GM23338 (cell line): ENCODE measurements around the gene MAGI1. TPM values are rescaled to one million over a fixed set of nuclear protein-coding genes. Genes with fewer than 3 reads are reported as not detected.

ENCODE experiments used
- ATAC-seq: fragments of 200-7000 bp; cut with Tn5 transposase; 3 replicates; pipeline ENCODE4 v1.9.1; 2020
- DNase-seq: peaks from one replicate; pipeline ENCODE4 v3.0.0-alpha.2; 2015; ENCODE audit warnings: low spot score
- H2AFZ ChIP-seq: fragments of 200-600 bp; sonication (generic); 2 replicates; pipeline ENCODE4 v1.8.0; 2016; ENCODE audit warnings: antibody characterized with exemption, mild to moderate bottlenecking, moderate library complexity
- H3F3A ChIP-seq: fragments of 200-600 bp; sonication (generic); replicated peaks from 2 replicates; pipeline ENCODE4 v1.8.0; 2017; ENCODE audit warnings: antibody characterized with exemption, mixed run types, low read depth
- H3K27ac ChIP-seq: fragments of 200-600 bp; sonication (generic); 2 replicates; pipeline ENCODE4 v1.6.1; 2016; ENCODE audit warnings: low read depth
- H3K27me3 ChIP-seq: fragments of 200-600 bp; sonication (generic); 2 replicates; pipeline ENCODE4 v1.8.0; 2016; ENCODE audit warnings: mild to moderate bottlenecking, mixed run types, moderate library complexity; ENCODE audit not compliant: insufficient read depth
- H3K36me3 ChIP-seq: fragments of 200-600 bp; sonication (generic); 2 replicates; pipeline ENCODE4 v1.8.0; 2016; ENCODE audit warnings: mild to moderate bottlenecking; ENCODE audit not compliant: insufficient read depth
- H3K4me1 ChIP-seq: fragments of 200-600 bp; sonication (generic); 2 replicates; pipeline ENCODE4 v1.8.0; 2016; ENCODE audit warnings: mild to moderate bottlenecking, moderate library complexity; ENCODE audit not compliant: insufficient read depth
- H3K4me2 ChIP-seq: fragments of 200-600 bp; sonication (generic); 2 replicates; pipeline ENCODE4 v1.7.1; 2017; ENCODE audit warnings: mixed run types
- H3K4me3 ChIP-seq: fragments of 200-600 bp; sonication (generic); 2 replicates; pipeline ENCODE4 v1.6.1; 2016; ENCODE audit warnings: mixed run types
- H3K79me2 ChIP-seq: fragments of 200-600 bp; sonication (generic); replicated peaks from 2 replicates; pipeline ENCODE4 v1.8.0; 2017; ENCODE audit warnings: mild to moderate bottlenecking; ENCODE audit not compliant: insufficient read depth
- H3K9me2 ChIP-seq: fragments of 200-600 bp; sonication (generic); 2 replicates; pipeline ENCODE4 v1.8.0; 2017; ENCODE audit not compliant: insufficient read depth
- H4K20me1 ChIP-seq: fragments of 200-600 bp; sonication (generic); replicated peaks from 2 replicates; pipeline ENCODE4 v1.8.0; 2017; ENCODE audit warnings: mild to moderate bottlenecking; ENCODE audit not compliant: insufficient read depth
- H3K27ac Mint-ChIP-seq: 2 replicates; pipeline ENCODE4 v1.8.0; 2020; ENCODE audit warnings: inconsistent platforms, mild to moderate bottlenecking, moderate library complexity, mixed read lengths
- H3K27me3 Mint-ChIP-seq: 3 replicates; pipeline ENCODE4 v1.8.0; 2022; ENCODE audit warnings: low read depth, mild to moderate bottlenecking, moderate library complexity, mixed read lengths, inconsistent platforms; ENCODE audit not compliant: insufficient read depth, poor library complexity
- H3K36me3 Mint-ChIP-seq: 3 replicates; pipeline ENCODE4 v1.8.0; 2021; ENCODE audit warnings: low read depth, mild to moderate bottlenecking, inconsistent platforms, moderate library complexity, mixed read lengths
- H3K4me1 Mint-ChIP-seq: 3 replicates; pipeline ENCODE4 v1.8.0; 2020; ENCODE audit warnings: mild to moderate bottlenecking, inconsistent platforms, mixed read lengths
- H3K4me3 Mint-ChIP-seq: 3 replicates; pipeline ENCODE4 v1.8.0; 2021; ENCODE audit warnings: moderate library complexity, mild to moderate bottlenecking, inconsistent platforms, mixed read lengths
- H3K9me3 Mint-ChIP-seq: 3 replicates; pipeline ENCODE4 v1.8.0; 2020; ENCODE audit warnings: moderate library complexity, mild to moderate bottlenecking, inconsistent platforms, mixed read lengths
- CREB1 ChIP-seq: fragments of 250-450 bp; sonication (Bioruptor Pico); IDR thresholded peaks from 2 replicates; pipeline ENCODE4 v1.5.0; 2020; ENCODE audit warnings: low read depth, mild to moderate bottlenecking, moderate library complexity
- EZH2 ChIP-seq: fragments of 200-600 bp; sonication (generic); IDR thresholded peaks from one replicate; pipeline ENCODE4 v1.8.0; 2017; ENCODE audit warnings: antibody characterized with exemption, mild to moderate bottlenecking, low read depth; ENCODE audit not compliant: unreplicated experiment
- JUNB ChIP-seq: IDR thresholded peaks from one replicate; pipeline ENCODE4 v1.6.1; 2016; ENCODE audit warnings: antibody characterized with exemption; ENCODE audit not compliant: unreplicated experiment
- NANOG ChIP-seq: IDR thresholded peaks from 2 replicates; pipeline ENCODE4 v1.6.1; 2016; ENCODE audit warnings: antibody characterized with exemption, borderline replicate concordance
- POLR2AphosphoS5 ChIP-seq: IDR thresholded peaks from 2 replicates; pipeline ENCODE4 v1.6.1; 2016; ENCODE audit warnings: antibody characterized with exemption, low read depth
- STAT1 ChIP-seq: IDR thresholded peaks from one replicate; pipeline ENCODE4 v1.6.1; 2016; ENCODE audit warnings: antibody characterized with exemption; ENCODE audit not compliant: unreplicated experiment
- ZNF114 ChIP-seq: fragments of 250-450 bp; sonication (Bioruptor Pico); IDR thresholded peaks from 2 replicates; pipeline ENCODE4 v1.5.0; 2020; ENCODE audit warnings: mild to moderate bottlenecking, moderate library complexity
- ZNF331 ChIP-seq: fragments of 250-450 bp; sonication (Bioruptor Pico); IDR thresholded peaks from 2 replicates; pipeline ENCODE4 v1.5.0; 2020; ENCODE audit warnings: low read depth, mild to moderate bottlenecking, moderate library complexity
- polyA plus RNA-seq: library from polyadenylated mRNA; unstranded; fragments of >200 nt; fragmentation: Nextera tagmentation; extraction: Ambion mirVana; gene quantifications from 2 replicates; pipeline ENCODE4 v1.2.1, GENCODE V29; 2016
- total RNA-seq: library from RNA; depleted of rRNA; stranded (reverse); fragments of >200 nt; shearing (Covaris generic); gene quantifications from 2 replicates; pipeline ENCODE4 v1.2.3, GENCODE V29; 2014
- TF ChIP-seq, protein P1 (sequence below): IDR thresholded peaks from 2 replicates; pipeline ENCODE4 v1.6.1; 2016; ENCODE audit warnings: antibody characterized with exemption
- TF ChIP-seq, protein P2 (sequence below): IDR thresholded peaks from one replicate; pipeline ENCODE4 v1.6.1; 2018; ENCODE audit warnings: antibody characterized with exemption; ENCODE audit not compliant: unreplicated experiment

MAGI1 gene
- total and polyA plus RNA-seq, 2 experiments from 2014 or later, result 27.4 to 71.2 TPM

DNA sequence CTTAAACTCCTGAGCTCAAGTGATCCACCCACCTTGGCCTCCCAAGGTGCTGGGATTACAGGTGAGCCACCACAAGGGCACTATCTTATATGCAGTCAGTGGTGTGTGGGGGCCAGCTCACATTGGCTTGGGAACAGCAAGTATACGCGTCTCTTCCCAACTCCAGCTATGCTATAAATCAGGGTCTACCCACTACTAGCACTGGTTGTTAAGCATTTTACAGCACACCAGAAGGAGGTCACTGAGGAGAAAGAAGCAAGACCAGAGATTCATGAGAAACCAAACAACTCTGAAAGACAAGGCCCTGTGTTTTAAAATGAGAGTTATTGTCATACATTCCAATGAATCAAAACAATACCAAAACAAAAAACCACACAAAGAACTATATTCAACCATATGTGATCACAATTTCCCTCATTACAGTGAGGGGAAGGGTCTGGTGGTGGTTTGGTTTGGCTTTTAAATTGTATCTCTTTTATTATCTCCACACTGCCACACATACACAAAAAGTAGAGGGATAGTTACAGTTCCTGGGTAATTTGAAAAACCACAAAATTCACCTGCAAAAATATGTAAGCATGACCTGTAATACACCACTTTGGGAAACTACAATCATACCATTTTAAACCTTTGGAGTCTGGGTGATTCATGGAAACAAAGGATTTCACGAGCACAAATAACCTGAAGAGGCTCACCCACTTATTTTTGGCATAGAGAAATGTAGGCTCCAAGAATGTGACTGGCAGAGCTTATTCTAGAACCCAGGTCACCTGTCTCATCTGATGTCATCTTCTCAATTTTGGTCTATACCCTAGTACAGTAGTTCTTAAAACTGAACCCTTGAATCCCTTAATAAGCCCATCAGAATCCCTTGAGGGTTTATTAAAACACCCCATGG is 5.2 kb downstream of the MAGI1 start (continued):
- TF ChIP-seq STAT1 (no peak), JUNB (no peak), NANOG (no peak), CREB1 (CRISPR knock-in tag) (no peak), EZH2 (no peak), ZNF331 (CRISPR knock-in tag) (no peak)
- TF ChIP-seq, protein P1, sequence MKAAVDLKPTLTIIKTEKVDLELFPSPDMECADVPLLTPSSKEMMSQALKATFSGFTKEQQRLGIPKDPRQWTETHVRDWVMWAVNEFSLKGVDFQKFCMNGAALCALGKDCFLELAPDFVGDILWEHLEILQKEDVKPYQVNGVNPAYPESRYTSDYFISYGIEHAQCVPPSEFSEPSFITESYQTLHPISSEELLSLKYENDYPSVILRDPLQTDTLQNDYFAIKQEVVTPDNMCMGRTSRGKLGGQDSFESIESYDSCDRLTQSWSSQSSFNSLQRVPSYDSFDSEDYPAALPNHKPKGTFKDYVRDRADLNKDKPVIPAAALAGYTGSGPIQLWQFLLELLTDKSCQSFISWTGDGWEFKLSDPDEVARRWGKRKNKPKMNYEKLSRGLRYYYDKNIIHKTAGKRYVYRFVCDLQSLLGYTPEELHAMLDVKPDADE, result no peak

DNA sequence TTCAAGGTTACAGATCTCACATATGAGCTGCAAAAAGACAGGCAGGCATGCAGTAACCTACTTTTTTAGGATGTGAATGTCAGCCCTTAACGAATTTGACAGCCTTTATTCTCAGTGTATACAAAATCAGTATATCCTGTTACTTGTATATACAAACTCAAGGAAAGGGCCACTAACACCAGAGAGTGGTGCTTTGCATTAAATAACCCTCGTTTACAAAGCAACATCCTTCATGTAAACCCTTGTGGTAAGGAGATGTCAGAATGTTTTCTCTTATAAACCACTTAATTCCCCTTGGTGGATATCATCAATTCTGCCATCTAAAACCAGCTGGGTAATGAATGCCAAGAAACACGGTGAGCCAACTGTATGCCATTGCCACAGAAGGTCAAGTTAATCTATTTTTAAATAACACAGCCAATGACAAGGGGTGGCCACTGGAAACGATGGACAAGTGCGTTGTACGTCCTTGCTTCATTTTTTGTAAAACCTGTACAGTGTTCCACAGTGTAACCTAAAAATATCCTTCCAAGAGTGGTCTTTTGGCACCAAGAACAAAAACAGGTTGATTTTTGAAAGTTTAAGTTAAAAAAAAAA is 7.5 kb downstream of the MAGI1 start:
- Histone ChIP-seq H3K36me3 (no peaks in the 10 kb centered on the region), H3K4me1 (peaks cover 22% of the 10 kb centered on the region), H3K9me2 (peaks cover 9% of the 10 kb centered on the region; the same call in 1 of the 2 replicates), H3K79me2 (peaks cover 97% of the 10 kb centered on the region), H4K20me1 (peaks cover 4% of the 10 kb centered on the region; the same call in 1 of the 2 replicates), H3F3A (no peaks in the 10 kb centered on the region), H2AFZ (no peak overlapping the region), H3K27me3 (no peaks in the 10 kb centered on the region), H3K4me2 (no peak overlapping the region), H3K27ac (no peak overlapping the region), H3K4me3 (no peak overlapping the region)
- TF ChIP-seq ZNF331 (CRISPR knock-in tag), result no peak
- no peak for TF ChIP-seq EZH2
- TF ChIP-seq POLR2AphosphoS5, result no peak
- H3K4me1 Mint-ChIP-seq, result peaks cover 33% of the 10 kb centered on the region
- peaks cover 5% of the 10 kb centered on the region for H3K27me3 Mint-ChIP-seq
- no peak for DNase-seq
- no peaks in the 10 kb centered on the region; the same call in 2 of the 3 replicates for H3K9me3 Mint-ChIP-seq
- H3K27ac Mint-ChIP-seq, result no peak overlapping the region
- peaks cover 4% of the 10 kb centered on the region; the same call in 1 of the 3 replicates for H3K36me3 Mint-ChIP-seq
- H3K4me3 Mint-ChIP-seq, result no peak overlapping the region
- no peak for ATAC-seq

DNA sequence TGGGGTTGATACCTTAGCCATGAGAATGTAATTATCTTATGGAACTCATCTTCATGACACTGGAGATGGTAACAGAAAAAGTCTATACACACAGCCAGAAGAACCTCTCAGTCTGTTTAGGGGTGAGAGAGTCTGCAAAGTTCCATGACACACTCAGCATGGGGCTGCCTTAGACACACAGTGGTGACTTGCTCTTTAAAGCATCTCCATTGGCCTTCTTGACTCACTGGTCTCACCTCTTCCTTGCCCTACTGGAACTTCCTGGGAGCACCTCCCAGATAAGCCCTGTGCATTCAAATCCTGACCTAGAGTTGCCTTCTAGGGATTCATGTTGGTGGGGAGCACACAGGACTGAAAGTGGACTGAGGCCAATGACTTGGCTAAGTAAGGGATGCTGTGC is 9.3 kb downstream of the MAGI1 start:
- H3K4me3 ChIP-seq, result no peak overlapping the region
- no peaks in the 10 kb centered on the region for H3F3A ChIP-seq
- ATAC-seq (no peak), DNase-seq (no peak)
- H4K20me1 ChIP-seq, result peaks cover 7% of the 10 kb centered on the region; the same call in 1 of the 2 replicates
- Mint-ChIP-seq H3K9me3 (no peaks in the 10 kb centered on the region; the same call in 2 of the 3 replicates), H3K27ac (peak overlapping the region; percentile 12; the same call in 1 of the 2 replicates), H3K36me3 (no peaks in the 10 kb centered on the region), H3K4me1 (peaks cover 21% of the 10 kb centered on the region), H3K27me3 (peaks cover 5% of the 10 kb centered on the region), H3K4me3 (no peak overlapping the region)
- H3K4me2 ChIP-seq, result no peak overlapping the region
- H3K9me2 ChIP-seq, result peaks cover 9% of the 10 kb centered on the region; the same call in 1 of the 2 replicates
- H3K36me3 ChIP-seq, result no peaks in the 10 kb centered on the region
- H3K27ac ChIP-seq, result no peak overlapping the region
- no peak overlapping the region for H2AFZ ChIP-seq
- H3K79me2 ChIP-seq, result peaks cover 98% of the 10 kb centered on the region
- peaks cover 20% of the 10 kb centered on the region for H3K4me1 ChIP-seq
- H3K27me3 ChIP-seq, result no peaks in the 10 kb centered on the region
- TF ChIP-seq POLR2AphosphoS5 (no peak), STAT1 (no peak), ZNF114 (CRISPR knock-in tag) (no peak), JUNB (no peak), CREB1 (CRISPR knock-in tag) (no peak)
- TF ChIP-seq, protein P1, result no peak
- TF ChIP-seq, protein P2, sequence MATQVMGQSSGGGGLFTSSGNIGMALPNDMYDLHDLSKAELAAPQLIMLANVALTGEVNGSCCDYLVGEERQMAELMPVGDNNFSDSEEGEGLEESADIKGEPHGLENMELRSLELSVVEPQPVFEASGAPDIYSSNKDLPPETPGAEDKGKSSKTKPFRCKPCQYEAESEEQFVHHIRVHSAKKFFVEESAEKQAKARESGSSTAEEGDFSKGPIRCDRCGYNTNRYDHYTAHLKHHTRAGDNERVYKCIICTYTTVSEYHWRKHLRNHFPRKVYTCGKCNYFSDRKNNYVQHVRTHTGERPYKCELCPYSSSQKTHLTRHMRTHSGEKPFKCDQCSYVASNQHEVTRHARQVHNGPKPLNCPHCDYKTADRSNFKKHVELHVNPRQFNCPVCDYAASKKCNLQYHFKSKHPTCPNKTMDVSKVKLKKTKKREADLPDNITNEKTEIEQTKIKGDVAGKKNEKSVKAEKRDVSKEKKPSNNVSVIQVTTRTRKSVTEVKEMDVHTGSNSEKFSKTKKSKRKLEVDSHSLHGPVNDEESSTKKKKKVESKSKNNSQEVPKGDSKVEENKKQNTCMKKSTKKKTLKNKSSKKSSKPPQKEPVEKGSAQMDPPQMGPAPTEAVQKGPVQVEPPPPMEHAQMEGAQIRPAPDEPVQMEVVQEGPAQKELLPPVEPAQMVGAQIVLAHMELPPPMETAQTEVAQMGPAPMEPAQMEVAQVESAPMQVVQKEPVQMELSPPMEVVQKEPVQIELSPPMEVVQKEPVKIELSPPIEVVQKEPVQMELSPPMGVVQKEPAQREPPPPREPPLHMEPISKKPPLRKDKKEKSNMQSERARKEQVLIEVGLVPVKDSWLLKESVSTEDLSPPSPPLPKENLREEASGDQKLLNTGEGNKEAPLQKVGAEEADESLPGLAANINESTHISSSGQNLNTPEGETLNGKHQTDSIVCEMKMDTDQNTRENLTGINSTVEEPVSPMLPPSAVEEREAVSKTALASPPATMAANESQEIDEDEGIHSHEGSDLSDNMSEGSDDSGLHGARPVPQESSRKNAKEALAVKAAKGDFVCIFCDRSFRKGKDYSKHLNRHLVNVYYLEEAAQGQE, result no peak
